ENCODE data around the gene GRIK4. TPM values are rescaled to one million over a fixed set of nuclear protein-coding genes. Genes with fewer than 3 reads are reported as not detected.

The GRIK4 gene
- total and polyA plus RNA-seq, 4 donors: 0.05 to 0.25 (median 0.06) TPM; not detected in 1

- no peak for DNase-seq (ENCODE audit: low spot score)
- Histone ChIP-seq H3K4me1 (ENCODE audit: control insufficient read depth in 4 of 4, insufficient read depth in 4 of 4, low read length in 3 of 4) (no peaks in the 10 kb centered on the region), H3K9me3 (ENCODE audit: control insufficient read depth in 4 of 4, low read length in 3 of 4) (no peaks in the 10 kb centered on the region), H3K27me3 (ENCODE audit: control insufficient read depth in 4 of 4, insufficient read depth in 4 of 4, low read length in 3 of 4) (no peaks in the 10 kb centered on the region), H3K4me3 (ENCODE audit: low read depth in 1 of 3, low read length in 3 of 3) (no peak overlapping the region), H3K36me3 (ENCODE audit: control insufficient read depth in 4 of 4, insufficient read depth in 3 of 4, low read depth in 1 of 4, low read length in 3 of 4) (no peaks in the 10 kb centered on the region), H3K27ac (ENCODE audit: low read depth in 1 of 2, low read length in 2 of 2) (no peak overlapping the region), H3K9ac (ENCODE audit: low read depth in 1 of 2, low read length in 2 of 2) (no peak overlapping the region)
- TF ChIP-seq SP1 (IDR thresholded peaks at IDR 0.05) (no peak), RXRA (IDR thresholded peaks at IDR 0.05) (no peak), REST (IDR thresholded peaks at IDR 0.05) (no peak), EGR1 (IDR thresholded peaks at IDR 0.05; ENCODE audit: low read depth in 2 of 2) (no peak), RAD21 (IDR thresholded peaks at IDR 0.05) (no peak), ATF3 (IDR thresholded peaks at IDR 0.05) (no peak), FOXA2 (IDR thresholded peaks at IDR 0.05) (no peak), HNF4A (conservative IDR thresholded peaks at IDR 0.05) (no peak), YY1 (IDR thresholded peaks at IDR 0.05) (no peak), GABPA (IDR thresholded peaks at IDR 0.05 in 1 of 2, conservative IDR thresholded peaks at IDR 0.05 in 1 of 2) (no peak), JUND (IDR thresholded peaks at IDR 0.05) (no peak), HNF4G (IDR thresholded peaks at IDR 0.05) (no peak), NR2F2 (IDR thresholded peaks at IDR 0.05) (no peak), ZBTB33 (IDR thresholded peaks at IDR 0.05) (no peak), MAX (IDR thresholded peaks at IDR 0.05) (no peak), CTCF (IDR thresholded peaks at IDR 0.05; ENCODE audit: low read depth, low read length, missing input control) (no peak)
- WGBS: 90% methylated on average over 7 of the region's 7 CpGs
These were observed 115.2 kb downstream of the GRIK4 start for GRCh38 chr11:120626791-120627190.

Measured in liver (tissue), 9 donors.